Dermis lymphatic vessel endothelial cell (primary cell): ENCODE measurements around the gene NPB. TPM values are rescaled to one million over a fixed set of nuclear protein-coding genes. Genes with fewer than 3 reads are reported as not detected.

ENCODE experiments used
- total RNA-seq: library from RNA; depleted of rRNA; stranded (reverse); fragments of >200 nt; gene quantifications from 2 replicates; pipeline ENCODE4 v1.2.1, GENCODE V29; 2014

Gene NPB
- 0.09 and 0.11 TPM in 2 replicates for total RNA-seq

GRCh38 chr17:81902023-81902652, at the start of gene NPB:
Gene NPB (plus strand): TSS chr17:81902238. CDS start chr17:81902278, 40 bp downstream.

GRCh38 chr17:81859906-81860755, 41.9 kb upstream of the NPB start, which contains the start of gene P4HB:
Gene P4HB (minus strand): TSS chr17:81860535. CDS start chr17:81860471, 64 bp downstream.

GRCh38 chr17:81870981-81871386, 31.1 kb upstream of the NPB start, which contains the start of gene ARHGDIA:
Gene ARHGDIA (minus strand): TSS chr17:81871337. CDS start chr17:81869930, 1,407 bp downstream.

GRCh38 chr17:81911277-81911961, 9.4 kb downstream of the NPB start, which contains the start of gene PCYT2:
Gene PCYT2 (minus strand): TSS chr17:81911399. CDS start chr17:81911355, 44 bp downstream.

GRCh38 chr17:81917565-81918332, 15.7 kb downstream of the NPB start, which contains the start of gene SIRT7:
Gene SIRT7 (minus strand): TSS chr17:81918176. CDS start chr17:81918131, 45 bp downstream.

GRCh38 chr17:81927653-81928543, 25.9 kb downstream of the NPB start, which contains the start of gene MAFG:
Gene MAFG (minus strand): TSS chr17:81927735. CDS start chr17:81923185, 4,550 bp downstream.

GRCh38 chr17:81947189-81947588, 45.2 kb downstream of the NPB start, which contains the start of gene MYADML2:
Gene MYADML2 (minus strand): TSS chr17:81947233. CDS start chr17:81941741, 5,492 bp downstream.

Other genes starting within 250 kb of the NPB start
- 1.2 and 4.3 TPM in 2 replicates for gene PDE6G, start 245.7 kb upstream of the NPB start, total RNA-seq
- gene OXLD1, start 235.6 kb upstream of the NPB start, total RNA-seq, result 26.8 and 29.6 TPM in 2 replicates
- 5.5 and 7.5 TPM in 2 replicates for gene CCDC137, start 235.5 kb upstream of the NPB start, total RNA-seq
- 28.1 and 29.0 TPM in 2 replicates for gene ARL16, start 218.4 kb upstream of the NPB start, total RNA-seq
- gene HGS, start 218.2 kb upstream of the NPB start, total RNA-seq, result 35.8 and 39.4 TPM in 2 replicates
- gene MRPL12, start 198.9 kb upstream of the NPB start, total RNA-seq, result 6.6 and 7.0 TPM in 2 replicates
- 6.6 and 7.7 TPM in 2 replicates for gene SLC25A10, start 190.0 kb upstream of the NPB start, total RNA-seq
- not detected in 2 replicates for gene GCGR, start 98.1 kb upstream of the NPB start, total RNA-seq
- 112 and 134 TPM in 2 replicates for gene MCRIP1, start 68.9 kb upstream of the NPB start, total RNA-seq
- gene PPP1R27, start 67.2 kb upstream of the NPB start, total RNA-seq, result not detected in 2 replicates
- 517 and 746 TPM in 2 replicates for gene P4HB, start 41.7 kb upstream of the NPB start, total RNA-seq
- gene ARHGDIA, start 30.9 kb upstream of the NPB start, total RNA-seq, result 99.4 and 99.5 TPM in 2 replicates
- gene ALYREF, start 10.7 kb upstream of the NPB start, total RNA-seq, result 126 and 127 TPM in 2 replicates
- 87.0 and 103 TPM in 2 replicates for gene ANAPC11, start 10.5 kb upstream of the NPB start, total RNA-seq
- 18.2 and 25.2 TPM in 2 replicates for gene PCYT2, start 9.2 kb downstream of the NPB start, total RNA-seq
- gene SIRT7, start 15.9 kb downstream of the NPB start, total RNA-seq, result 10.4 and 11.8 TPM in 2 replicates
- 13.7 TPM in 2 replicates for gene MAFG, start 25.5 kb downstream of the NPB start, total RNA-seq
- gene PYCR1, start 35.1 kb downstream of the NPB start, total RNA-seq, result 33.8 and 39.7 TPM in 2 replicates
- gene MYADML2, start 45.0 kb downstream of the NPB start, total RNA-seq, result not detected in 2 replicates
- gene NOTUM, start 58.9 kb downstream of the NPB start, total RNA-seq, result under 0.01 TPM in 1 of 2 replicates, not detected in the other
- gene ASPSCR1, start 75.4 kb downstream of the NPB start, total RNA-seq, result 19.6 and 29.0 TPM in 2 replicates
- gene CENPX, start 120.6 kb downstream of the NPB start, total RNA-seq, result 26.2 and 28.1 TPM in 2 replicates
- gene LRRC45, start 121.1 kb downstream of the NPB start, total RNA-seq, result 8.2 and 9.2 TPM in 2 replicates
- 10.7 TPM in 2 replicates for gene RAC3, start 129.4 kb downstream of the NPB start, total RNA-seq
- 26.8 and 33.8 TPM in 2 replicates for gene DCXR, start 135.5 kb downstream of the NPB start, total RNA-seq
- gene RFNG, start 149.6 kb downstream of the NPB start, total RNA-seq, result 19.3 and 19.6 TPM in 2 replicates
- 66.4 and 72.4 TPM in 2 replicates for gene GPS1, start 149.7 kb downstream of the NPB start, total RNA-seq
- 30.2 and 35.2 TPM in 2 replicates for gene DUS1L, start 163.6 kb downstream of the NPB start, total RNA-seq
- 18.1 and 22.5 TPM in 2 replicates for gene FASN, start 196.0 kb downstream of the NPB start, total RNA-seq